Stimulated activated CD4-positive, alpha-beta T cell treated with anti-CD3 and anti-CD28 coated beads, Interleukin-1b, Interleukin-23, amount 100 ng/mL, for 48 hours (primary cell): ENCODE data around the gene AHSP.
"Not testable (repeated sequence)": the region's sequence is repeated elsewhere in the genome, so short reads cannot be mapped to it uniquely, and the experiment has no call there.

Source experiments
- DNase-seq: peaks from one replicate; pipeline ENCODE4 v3.0.0-alpha.2; 2020

Gene AHSP

DNA sequence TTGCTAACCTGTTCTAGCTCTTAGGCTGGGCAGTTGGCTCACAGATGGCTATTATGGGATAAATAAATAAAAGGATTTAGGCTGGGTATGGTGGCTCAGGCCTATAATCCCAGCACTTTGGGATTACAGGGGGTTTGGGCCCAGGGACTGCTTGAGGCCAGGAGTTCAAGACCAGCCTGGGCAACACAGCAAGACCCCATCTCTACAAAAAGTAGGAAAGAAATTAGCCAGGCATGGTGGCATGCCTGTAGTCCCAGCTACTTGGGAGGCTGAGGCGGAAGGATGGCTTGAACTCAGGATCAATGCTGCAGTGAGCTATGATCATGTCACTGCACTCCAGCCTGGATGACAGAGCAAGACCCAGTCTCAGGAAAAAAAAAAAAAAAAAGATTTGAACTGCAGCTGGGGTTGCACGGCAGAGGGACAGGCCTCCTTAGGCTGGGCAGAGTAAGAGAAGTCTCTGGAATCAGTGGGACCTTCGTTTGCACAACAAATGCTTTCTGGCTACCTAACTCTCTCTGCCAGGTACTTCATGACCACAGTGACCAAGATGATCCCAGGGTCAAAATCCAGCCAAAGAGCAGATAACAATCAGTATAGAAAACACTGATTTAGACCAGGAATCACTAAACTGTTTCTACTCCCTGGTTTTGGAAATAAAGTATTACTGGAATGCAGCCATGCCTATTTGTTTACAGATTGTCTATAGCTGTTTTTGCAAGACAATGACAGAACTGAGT is 26.3 kb upstream of the AHSP start:
- no peak for DNase-seq

DNA sequence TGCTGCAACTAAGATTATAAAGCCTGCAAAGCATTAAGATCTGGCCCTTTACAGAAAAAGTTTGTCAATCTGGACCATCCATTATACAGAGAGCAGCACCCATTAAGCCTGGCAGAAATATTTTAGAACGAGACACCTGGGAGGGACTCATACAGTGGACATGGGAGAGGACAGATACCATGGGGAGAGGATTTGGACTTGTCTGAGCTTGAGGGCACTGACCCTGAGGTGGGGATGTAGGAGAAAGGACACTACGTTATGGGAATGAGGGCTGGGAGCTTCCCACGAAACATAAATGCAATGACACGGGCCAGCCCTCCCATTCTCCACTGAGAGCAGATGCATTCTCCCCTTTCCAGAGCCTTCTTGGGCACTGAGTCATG is 25.7 kb upstream of the AHSP start:
- DNase-seq: no peak

DNA sequence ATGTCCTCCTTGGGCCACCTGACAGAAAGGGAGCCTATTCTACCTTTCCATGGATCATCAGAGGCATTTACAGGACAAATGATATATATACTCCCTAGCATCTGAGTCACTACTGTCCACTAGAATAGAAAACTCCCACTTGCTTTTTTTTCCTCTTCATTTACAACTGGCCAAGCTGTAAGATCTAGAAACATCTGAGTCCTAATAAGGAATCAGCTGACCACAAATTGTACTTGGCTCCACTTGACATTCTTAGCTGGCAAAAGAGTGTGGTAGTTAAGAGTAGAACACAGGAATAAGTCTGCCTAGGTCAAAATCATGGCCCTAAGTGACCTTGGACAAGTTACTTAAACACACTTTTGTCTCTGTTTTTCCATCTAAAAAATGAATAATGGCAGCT is 24.7 kb upstream of the AHSP start:
- no peak for DNase-seq

DNA sequence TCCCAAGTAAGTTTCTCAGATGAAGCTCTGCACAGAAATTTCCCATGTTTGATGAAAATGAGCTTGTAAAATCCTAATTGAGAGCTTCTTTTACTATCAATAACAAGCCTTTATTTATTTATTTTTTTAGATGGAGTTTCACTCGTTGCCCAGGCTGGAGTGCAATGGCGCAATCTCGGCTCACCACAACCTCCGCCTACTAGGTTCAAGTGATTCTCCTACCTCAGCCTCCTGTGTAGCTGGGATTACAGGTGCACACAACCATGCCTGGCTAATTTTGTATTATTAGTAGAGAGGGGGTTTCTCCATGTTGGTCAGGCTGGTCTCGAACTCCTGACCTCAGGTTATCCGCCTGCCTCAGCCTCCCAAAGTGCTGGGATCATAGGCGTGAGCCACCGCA is 24.1 kb upstream of the AHSP start:
- not testable (repeated sequence) for DNase-seq

DNA sequence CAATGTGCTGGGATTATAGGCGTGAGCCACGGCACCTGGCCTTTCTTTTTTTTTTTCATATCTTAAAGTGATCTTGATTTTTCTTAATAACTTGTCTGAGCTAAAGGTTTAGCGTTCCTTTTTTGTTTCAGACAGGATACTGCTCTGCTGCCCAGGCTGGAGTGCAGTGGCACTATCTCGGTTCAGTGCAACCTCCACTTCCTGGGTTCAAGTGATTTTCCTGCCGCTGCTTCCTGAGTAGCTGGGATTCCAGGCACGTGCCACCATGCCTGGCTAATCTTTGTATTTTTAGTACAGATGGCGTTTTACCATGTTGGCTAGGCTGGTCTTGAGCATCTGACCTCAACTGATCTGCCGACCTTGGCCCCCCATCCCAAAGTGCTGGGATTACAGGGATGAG is 23.5 kb upstream of the AHSP start:
- no peak for DNase-seq

DNA sequence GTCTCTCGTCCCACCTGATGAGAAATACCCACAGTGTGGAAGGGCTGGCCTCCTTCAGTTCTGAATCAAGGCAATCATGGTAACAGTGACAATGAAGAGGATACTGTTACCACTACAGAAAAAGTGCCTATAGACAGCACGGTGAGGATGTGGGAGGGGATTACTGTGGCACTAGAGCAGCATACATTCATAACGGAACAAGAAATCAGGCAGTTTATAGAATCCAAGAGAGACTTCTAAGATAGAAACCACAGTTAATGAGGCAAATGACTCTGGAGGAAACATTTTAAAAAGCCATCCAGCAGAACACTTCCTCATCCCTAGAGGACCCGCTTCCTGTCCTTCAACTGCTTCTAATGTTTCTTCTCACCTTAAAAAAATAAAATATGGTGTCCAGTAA is 22.2 kb upstream of the AHSP start:
- DNase-seq: peak; percentile 50

DNA sequence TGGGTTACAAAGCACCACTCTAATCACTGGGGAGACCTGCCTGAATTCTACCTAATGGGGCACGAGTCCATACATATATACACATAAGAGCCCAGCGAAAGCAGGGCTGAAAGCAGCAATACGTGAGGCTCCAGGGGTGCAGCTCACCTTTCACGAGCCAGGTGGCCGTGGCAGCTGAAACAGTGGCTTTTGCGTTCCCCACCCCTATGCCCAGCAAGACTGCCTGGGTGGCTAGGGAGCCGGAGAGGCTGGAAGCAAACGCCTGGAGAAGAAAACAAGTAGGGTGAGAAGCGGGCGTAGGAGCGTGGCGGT is 20.1 kb upstream of the AHSP start:
- DNase-seq: no peak

DNA sequence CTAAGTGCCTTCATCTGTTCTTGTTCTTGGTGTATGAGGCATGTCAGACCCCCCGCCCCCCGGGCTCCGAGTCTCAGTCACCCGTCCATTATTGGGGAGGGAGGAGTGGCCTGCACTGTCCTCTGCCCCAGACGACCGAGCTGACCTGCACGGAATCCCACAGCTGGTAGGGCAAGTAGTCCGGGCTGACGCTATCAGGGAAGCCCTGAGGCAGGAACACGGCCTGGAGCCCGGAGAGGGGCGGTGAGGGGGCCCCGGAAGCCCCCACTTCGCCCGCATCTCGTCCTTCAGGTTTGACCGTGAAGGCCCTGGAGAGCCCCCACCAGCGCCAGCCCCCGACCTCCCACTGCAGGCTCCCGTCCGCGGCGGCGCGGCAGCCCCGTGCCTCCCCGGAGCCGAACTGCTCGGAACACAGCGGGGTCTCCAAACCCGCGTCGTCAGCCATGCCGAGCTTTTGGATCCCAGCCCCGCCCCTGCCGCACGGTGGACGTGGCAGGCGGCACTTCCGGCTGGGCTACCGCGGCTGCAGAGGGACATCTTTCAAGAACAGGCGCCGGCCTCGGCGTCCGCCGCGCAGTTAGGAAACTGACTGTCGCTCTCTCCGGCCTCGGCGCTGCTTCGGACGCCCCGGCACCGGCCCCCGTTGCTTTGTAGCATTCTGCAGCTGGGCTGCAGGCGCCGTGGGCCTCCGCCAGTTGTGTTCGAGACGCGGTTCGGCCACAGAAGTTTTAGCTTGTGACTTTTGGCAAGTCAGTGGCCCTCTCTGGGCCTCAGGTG is 19.6 kb upstream of the AHSP start, which contains the start of gene RUSF1:
RUSF1 (minus strand) TSS at position 463 of the 777 bp plus-strand sequence; CDS start at position 445, 18 bp downstream.
- peak; percentile 86 for DNase-seq

DNA sequence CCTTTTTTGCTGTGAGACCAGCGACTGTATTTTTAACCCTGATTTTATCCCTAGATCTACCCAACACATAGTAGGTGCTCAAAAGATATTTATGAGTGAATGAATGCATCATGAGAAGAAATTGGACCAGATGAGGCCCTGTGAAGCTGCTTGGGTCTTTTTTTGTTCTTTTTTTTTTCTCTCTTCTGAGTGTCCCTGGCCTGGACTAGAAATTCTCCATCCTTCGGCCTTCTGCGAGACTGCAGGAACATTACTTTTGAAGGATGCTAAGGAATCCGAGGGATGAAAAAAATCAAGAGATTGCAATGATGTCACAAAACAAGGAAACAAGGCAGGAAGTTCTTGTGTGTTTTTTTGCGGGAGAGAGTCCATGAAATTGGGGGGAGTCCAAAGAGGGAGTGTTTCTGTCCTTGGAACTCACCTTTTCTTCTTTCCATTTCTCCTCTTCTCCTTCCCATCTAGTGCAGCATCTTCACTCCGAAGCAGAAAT is 18.9 kb upstream of the AHSP start:
- no peak for DNase-seq

DNA sequence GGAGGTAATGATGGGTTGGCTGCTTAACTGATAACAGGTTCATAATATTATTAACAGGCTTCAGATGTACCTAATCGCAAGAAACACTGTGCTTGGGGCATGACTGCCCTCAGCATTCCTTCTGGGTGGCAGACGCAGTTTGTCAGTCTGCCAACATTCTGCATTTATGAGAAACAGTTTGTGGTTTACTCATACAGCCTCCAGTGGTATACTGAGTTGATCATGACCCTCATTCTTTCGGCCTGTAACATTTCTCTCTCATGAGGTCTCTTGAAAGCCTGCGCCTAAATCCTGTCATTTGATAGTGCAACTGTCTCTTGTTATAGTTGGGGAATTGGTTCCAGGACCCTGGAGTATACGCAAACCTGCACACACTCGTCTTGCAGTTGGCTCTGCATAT is 14.6 kb upstream of the AHSP start:
- no peak for DNase-seq

DNA sequence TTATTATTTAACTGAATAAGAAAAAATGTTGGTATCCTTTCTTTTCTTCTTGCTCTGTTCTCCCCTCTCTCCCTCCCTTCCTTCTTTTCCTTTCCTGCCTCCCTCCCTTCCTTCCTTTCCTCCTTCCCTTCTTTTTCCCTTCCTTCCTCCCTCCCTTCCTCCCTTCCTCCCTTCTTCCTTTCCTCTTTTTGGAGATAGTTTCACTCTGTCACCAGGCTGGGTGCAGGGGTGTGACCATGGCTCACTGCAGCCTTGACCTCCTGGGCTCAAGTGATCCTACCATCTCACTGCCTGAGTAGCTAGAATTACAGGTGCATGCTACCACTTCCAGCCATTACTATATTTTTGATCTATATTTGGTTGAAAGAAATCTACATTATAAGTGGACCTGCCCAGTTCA is 13.8 kb upstream of the AHSP start:
- no peak for DNase-seq

DNA sequence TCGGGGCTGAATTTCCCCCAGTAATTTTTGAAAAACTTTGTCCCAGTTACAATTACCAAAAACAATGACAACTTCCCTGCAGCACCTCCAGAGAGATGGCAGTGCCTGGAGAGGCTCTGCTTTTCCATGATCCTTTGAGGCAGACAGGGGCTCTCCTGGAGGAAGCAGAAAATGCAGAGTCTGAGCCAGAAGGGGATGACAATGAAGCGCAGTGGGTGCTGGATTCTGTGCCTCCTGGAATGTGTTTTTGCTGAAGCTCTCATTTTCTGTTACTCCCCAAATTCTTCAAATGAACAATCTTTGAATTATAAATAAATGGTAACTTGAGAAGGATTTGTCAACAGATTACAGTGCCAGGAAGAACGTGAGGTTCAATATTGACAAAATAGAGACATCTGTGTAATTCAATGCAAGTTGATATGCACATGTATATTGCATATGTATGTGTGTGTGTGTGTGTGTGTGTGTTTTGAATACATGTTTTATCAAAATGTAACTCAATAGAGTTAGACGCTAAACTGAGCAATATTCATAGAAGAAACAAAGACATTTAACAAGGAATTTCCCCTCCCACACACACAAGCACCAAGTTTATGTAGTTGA is 9.8 kb upstream of the AHSP start:
- no peak for DNase-seq

DNA sequence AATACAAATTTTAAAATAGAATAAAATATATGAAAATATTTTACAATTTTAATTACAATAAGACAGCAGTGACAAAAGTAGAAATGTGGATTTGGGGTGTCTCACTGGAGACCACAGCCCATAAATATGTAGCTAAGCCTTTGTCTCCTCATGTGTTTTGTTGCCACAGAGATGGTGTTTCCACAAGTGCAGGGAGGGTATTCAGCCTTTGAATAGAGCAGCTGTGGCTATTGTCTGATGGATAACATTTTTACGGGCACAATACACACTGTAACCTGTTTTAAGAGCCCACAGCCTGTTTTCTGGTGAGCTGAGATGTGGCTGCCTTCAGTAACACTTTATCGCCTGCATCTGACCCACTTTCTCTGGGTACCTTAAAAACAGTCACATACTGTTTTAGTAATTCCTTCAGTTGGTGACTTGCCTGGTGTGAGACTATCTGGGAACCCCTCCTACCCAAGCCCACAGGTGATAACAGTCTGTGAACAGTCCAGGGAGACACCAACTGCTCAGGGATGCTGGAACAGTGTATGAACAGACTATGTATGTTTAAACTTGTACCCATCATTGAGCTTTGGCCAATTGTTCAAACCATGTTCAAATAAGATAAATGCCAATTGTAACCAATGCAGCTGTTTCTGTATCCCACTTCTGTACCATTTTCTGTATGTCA is 7.8 kb upstream of the AHSP start:
- DNase-seq: no peak

DNA sequence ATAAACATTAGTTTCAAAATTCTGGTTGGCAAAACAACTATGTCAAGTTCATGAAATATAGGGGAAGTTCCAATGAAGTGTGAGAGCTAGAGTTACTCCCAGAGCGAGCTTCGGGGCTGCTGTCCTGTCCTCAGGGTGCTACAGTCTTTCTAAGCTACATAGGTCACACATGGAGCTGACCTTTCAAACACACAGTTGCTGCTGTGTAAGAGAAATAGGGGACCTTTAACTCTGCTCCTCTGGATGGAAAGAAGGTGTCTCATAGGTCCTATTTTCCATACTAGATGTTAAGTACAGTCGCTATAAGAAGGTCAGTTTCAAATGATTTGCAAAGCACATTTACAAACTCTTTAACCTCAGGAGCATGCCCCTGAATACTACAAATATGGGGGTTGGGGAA is 6.3 kb upstream of the AHSP start:
- DNase-seq: no peak

DNA sequence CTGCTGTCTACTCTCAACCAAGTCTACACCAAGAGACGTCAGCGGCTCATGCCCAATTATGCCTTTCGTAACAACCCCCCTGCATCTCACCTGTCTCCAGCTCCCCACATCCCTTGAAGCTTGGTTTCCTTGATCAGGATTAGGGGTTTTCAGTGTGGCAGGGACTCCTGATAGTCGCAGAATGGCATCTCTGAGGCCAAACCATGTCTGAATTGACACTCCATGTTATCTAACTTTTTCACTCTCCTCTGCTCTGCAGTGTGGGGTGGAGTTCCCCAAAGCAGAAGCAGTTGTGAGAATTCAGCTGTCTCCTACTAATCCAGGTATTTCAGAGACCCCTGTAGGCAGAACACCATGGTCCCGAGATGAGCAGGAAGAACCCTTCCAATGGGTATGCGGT is 5.6 kb upstream of the AHSP start:
- DNase-seq: no peak

DNA sequence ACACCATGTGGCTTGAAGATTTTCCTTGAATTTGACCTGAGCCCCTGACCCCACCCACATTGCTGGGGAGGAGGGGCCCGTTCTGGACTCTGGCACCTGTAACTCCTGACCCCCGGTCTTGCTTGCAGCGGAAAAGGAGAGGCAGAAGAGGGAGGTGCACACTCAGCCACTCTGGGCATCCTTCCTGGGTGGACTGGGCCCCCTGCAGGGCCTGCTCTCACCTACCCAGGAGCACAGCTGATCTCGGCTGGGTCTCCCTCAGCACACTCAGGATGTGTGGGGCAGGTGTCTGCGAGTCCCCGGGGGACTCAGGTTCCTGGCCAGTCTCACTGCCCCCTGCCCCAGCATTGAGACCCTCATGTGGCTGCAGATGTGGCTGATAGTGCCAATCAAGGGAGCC is 3.9 kb upstream of the AHSP start:
- DNase-seq: not testable (repeated sequence)

DNA sequence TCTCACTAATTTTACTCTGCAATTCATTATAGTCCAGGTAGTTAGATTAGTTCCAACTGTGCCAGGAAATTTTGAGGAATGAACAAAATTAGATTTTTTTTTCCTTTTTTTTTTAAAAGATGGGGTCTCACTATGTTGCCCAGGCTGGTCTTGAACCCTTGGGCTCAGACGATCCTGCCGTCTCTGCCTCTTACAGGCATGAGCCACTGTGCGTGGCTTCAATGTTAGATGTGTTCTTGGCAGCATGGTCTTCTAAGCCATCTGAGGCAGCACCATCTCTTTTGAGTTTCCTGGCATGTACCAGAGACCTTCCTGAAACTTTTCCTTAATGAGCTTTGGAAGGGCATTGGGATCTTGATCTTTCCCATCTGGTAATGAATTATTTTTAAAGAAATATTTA is 2.6 kb upstream of the AHSP start:
- DNase-seq: no peak

DNA sequence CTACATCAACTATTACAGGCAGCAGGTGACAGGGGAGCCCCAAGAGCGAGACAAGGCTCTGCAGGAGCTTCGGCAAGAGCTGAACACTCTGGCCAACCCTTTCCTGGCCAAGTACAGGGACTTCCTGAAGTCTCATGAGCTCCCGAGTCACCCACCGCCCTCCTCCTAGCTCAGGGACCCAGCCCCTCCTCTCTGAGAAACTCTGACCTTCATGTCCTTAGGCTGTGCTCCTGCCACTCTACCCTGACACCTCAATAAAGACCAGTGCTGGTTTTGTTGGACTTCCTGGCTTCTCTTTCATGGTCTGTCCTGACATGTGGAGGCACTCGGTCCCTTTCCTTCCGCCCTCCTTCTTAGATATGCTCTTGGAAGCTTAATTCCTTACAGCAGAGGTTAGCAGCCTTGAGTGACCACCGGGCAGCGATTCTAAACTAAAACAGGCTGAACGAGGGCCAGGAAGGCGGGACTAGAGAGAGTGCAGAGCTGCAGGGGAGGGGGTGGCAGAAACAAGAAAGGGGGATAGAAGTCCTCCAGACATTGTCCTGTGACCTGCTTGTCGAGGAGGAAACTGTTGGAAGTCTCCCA is 915 bp downstream of the AHSP start:
- no peak for DNase-seq

DNA sequence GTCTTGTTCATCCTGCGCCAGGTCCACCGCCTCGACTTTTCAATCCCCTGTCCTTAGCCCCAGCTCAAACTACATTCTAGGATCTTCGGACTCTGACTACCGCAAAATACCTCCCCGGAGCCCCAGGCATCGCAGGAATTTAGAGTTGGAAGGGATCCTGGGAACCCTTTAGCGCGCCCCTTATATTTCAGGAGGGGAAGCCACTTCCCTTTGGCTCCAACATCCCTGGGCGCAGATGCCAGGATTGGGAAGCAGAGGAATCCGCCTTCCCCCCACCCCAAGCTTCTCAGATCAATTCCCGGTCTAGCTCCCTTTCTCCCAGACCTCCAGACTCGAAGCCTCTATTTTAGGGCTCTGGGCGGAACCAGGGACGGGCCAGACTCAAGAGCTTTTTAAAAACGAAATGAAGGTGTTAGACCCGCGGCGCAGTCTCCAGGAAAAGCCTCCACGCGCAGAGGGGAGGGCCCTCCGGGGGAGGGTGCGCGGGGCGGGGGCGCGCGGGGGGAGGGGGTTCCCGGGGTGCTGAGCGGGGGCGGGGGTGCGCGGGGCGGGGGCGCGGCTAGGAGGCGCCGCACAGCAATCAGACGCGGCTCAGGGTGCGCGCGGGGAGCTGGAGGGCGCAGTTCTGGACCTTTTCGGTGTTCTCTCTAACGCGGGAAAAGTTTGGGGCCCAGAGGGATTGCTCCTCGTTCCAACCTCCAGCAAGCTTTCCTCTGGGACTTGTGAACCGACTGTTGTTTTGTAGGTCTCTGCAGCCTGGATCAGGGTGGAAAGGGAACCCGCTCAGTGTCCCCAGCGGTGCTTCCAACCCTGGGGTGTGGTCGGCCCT is 1.6 kb downstream of the AHSP start:
- no peak for DNase-seq

DNA sequence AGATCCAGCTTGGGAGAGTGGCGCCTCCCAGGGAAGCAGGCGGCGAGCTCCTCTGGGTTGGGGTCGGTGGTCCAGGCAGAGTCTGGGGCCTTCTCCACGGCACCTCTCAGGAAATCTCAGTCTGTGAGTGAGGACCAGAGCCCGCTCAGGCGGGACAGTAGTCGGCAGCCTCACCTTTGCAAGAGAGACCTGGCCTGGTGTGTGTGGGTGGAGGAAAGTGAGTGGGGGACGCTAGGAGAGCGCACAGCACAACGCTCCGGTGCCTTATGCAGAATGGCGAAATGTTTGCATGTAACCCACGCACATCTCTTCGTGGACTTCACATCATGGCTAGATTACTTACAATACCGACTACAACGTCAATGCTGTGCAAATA is 2.2 kb downstream of the AHSP start:
- no peak for DNase-seq

DNA sequence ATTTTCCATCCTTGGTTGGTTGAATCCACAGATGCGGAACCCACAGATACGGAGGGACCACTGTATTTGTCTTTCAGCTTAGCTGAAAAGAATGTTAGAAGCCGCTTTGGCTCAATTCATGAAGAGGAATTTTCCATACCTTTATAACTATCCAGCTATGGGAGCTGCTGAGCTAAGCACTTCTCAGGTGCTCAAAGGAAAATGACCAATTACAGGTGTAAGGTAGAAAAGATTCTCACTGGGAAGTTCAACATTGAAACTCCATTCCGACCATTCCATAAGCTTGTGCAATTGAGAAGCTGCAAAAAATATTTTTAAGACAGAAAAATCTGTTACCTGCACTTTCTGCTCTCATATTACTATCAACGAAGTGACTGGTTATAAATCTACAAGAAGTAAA is 2.7 kb downstream of the AHSP start:
- no peak for DNase-seq

DNA sequence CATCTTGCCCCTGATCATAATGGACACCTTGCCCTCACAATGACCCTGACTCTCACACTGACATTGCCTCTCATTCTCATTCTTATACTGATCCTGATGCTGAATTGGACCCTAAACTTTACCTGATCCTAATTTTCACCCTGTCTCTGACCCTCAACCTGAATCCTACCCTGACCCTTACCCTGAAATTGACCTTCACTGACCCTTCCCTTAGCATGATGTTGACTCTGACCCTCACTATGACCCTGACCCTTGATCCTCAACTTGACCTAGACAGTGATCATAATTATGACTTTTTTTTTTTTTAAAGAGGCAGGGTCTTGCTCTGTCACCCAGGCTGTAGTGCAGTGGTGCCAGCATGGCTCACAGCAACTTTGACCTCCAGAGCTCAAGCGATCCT is 3.4 kb downstream of the AHSP start:
- DNase-seq: no peak
